Endothelial cell of umbilical vein (primary cell): Measurements from ENCODE around the gene KPTN. TPM values are rescaled to one million over a fixed set of nuclear protein-coding genes. Genes with fewer than 3 reads are reported as not detected.

Experiments used
- BruUV-seq: library from RNA; stranded (reverse); fragments of 400-500 nt; replicated peaks from 2 replicates; lab custom pipeline; 2021; lab: Mats Ljungman, UMichigan
- CTCF ChIA-PET: fragments of 300-600, 350-600 bp; sonication (Branson Sonifier 250); formaldehyde crosslinking; loops from one replicate; lab custom pipeline; 2021; ENCODE audit warnings: antibody characterized with exemption, inconsistent platforms; lab: Charles Lee
- POLR2A ChIA-PET: fragments of 300-600, 350-600 bp; sonication (Branson Sonifier 250); formaldehyde crosslinking; loops from one replicate; lab custom pipeline; 2021; ENCODE audit warnings: antibody characterized with exemption, inconsistent platforms; lab: Charles Lee
- DNase-seq: peaks from one replicate; pipeline ENCODE4 v3.0.0-alpha.2; 2011; ENCODE audit warnings: low read depth, low spot score
- FAIRE-seq: peaks from 2 replicates; lab custom pipeline; 2011; peaks lifted over from hg19 to GRCh38; lab: Jason Lieb, UNC
- H2AFZ ChIP-seq: 2 replicates; pipeline ENCODE4 v1.6.0; 2012; ENCODE audit warnings: low read depth, low read length, control low read depth, inconsistent platforms
- H3K27ac ChIP-seq: 2 replicates; pipeline ENCODE4 v1.5.1; 2011; ENCODE audit warnings: low read depth, mild to moderate bottlenecking, control low read depth, low read length, moderate library complexity; ENCODE audit not compliant: insufficient read depth
- H3K27me3 ChIP-seq, 2 experiments: 2 replicates each; pipeline versions ENCODE4 v1.6.0 to v1.6.1; 2011; ENCODE audit warnings: low read length in 2 of 2, mixed read lengths in 1 of 2; ENCODE audit not compliant: control insufficient read depth in 2 of 2, insufficient read depth in 2 of 2
- H3K36me3 ChIP-seq, 2 experiments: 2 replicates in 1 of 2; 3 replicates in 1 of 2; pipeline ENCODE4 v1.5.1; 2011; ENCODE audit warnings: low read length in 2 of 2, mild to moderate bottlenecking in 1 of 2, moderate library complexity in 1 of 2; ENCODE audit not compliant: control insufficient read depth in 2 of 2, insufficient read depth in 2 of 2; ENCODE audit errors: extremely low read depth in 1 of 2
- H3K4me1 ChIP-seq: 3 replicates; pipeline ENCODE4 v1.5.1; 2011; ENCODE audit warnings: mild to moderate bottlenecking, low read length; ENCODE audit not compliant: control insufficient read depth, insufficient read depth; ENCODE audit errors: extremely low read depth
- H3K4me2 ChIP-seq: 2 replicates; pipeline ENCODE4 v1.6.1; 2011; ENCODE audit warnings: low read length, control low read depth, mixed read lengths; ENCODE audit not compliant: insufficient read depth
- H3K4me3 ChIP-seq, 3 experiments: fragments of 200-600 bp in 1 of 3; sonication (generic), shearing (Covaris generic) in 1 of 3; replicated peaks in 1 of 3; 2 replicates each; pipeline ENCODE4 v1.5.1; 2011 to 2016; ENCODE audit warnings: control low read depth in 3 of 3, low read length in 3 of 3, mild to moderate bottlenecking in 2 of 3, inconsistent platforms in 1 of 3, low read depth in 1 of 3, moderate library complexity in 1 of 3; ENCODE audit not compliant: insufficient read depth in 1 of 3
- H3K79me2 ChIP-seq: 2 replicates; pipeline ENCODE4 v1.6.0; 2012; ENCODE audit warnings: low read length, inconsistent platforms; ENCODE audit not compliant: control insufficient read depth, insufficient read depth
- H3K9ac ChIP-seq: replicated peaks from 2 replicates; pipeline ENCODE3; 2011; ENCODE audit warnings: low read length, control low read depth; ENCODE audit not compliant: insufficient read depth; ENCODE audit errors: extremely low read depth
- H3K9me1 ChIP-seq: replicated peaks from 3 replicates; pipeline ENCODE4 v1.6.0; 2011; ENCODE audit warnings: mild to moderate bottlenecking, low read length; ENCODE audit not compliant: control insufficient read depth, insufficient read depth; ENCODE audit errors: extremely low read depth
- H3K9me3 ChIP-seq: replicated peaks from 2 replicates; pipeline ENCODE4 v1.5.1; 2012; ENCODE audit warnings: low read length, inconsistent platforms; ENCODE audit not compliant: control insufficient read depth, insufficient read depth
- H4K20me1 ChIP-seq: replicated peaks from 2 replicates; pipeline ENCODE3; 2011; ENCODE audit warnings: mild to moderate bottlenecking, low read length; ENCODE audit not compliant: control insufficient read depth, insufficient read depth; ENCODE audit errors: extremely low read depth
- CTCF ChIP-seq, 2 donors: IDR thresholded peaks; 1 replicate in 1 of 2; 2 replicates in 1 of 2; pipeline ENCODE4 v1.5.1; 2011; ENCODE audit warnings: low read length in 2 of 2, mild to moderate bottlenecking in 2 of 2, moderate library complexity in 2 of 2, control low read depth in 1 of 2, inconsistent platforms in 1 of 2, low read depth in 1 of 2; ENCODE audit not compliant: insufficient read depth in 1 of 2; ENCODE audit errors: extremely low read depth in 1 of 2
- EZH2 ChIP-seq: IDR thresholded peaks from 2 replicates; pipeline ENCODE4 v1.6.1; 2012; ENCODE audit warnings: borderline replicate concordance, low read depth, mild to moderate bottlenecking, moderate library complexity, low read length, inconsistent platforms; ENCODE audit not compliant: severe bottlenecking
- FOS ChIP-seq: IDR thresholded peaks from 2 replicates; pipeline ENCODE4 v1.6.1; 2011; ENCODE audit warnings: mild to moderate bottlenecking, low read length, moderate library complexity, borderline replicate concordance; ENCODE audit not compliant: insufficient read depth
- GATA2 ChIP-seq: IDR thresholded peaks from 2 replicates; pipeline ENCODE4 v1.7.0; 2011; ENCODE audit warnings: low read depth, mild to moderate bottlenecking, moderate library complexity, mixed read lengths, low read length; ENCODE audit not compliant: insufficient read length, insufficient read depth
- JUN ChIP-seq: IDR thresholded peaks from 2 replicates; pipeline ENCODE4 v1.6.1; 2011; ENCODE audit warnings: borderline replicate concordance, low read depth; ENCODE audit not compliant: insufficient read length, insufficient read depth
- MAX ChIP-seq: IDR thresholded peaks from 2 replicates; pipeline ENCODE4 v1.6.1; 2011; ENCODE audit not compliant: insufficient read depth, insufficient read length
- MYC ChIP-seq: IDR thresholded peaks from one replicate; pipeline ENCODE4 v1.6.1; 2011; ENCODE audit warnings: mild to moderate bottlenecking, low read depth, low read length
- POLR2A ChIP-seq: IDR thresholded peaks from 2 replicates; pipeline ENCODE4 v1.6.1; 2012; ENCODE audit warnings: low read depth, mild to moderate bottlenecking, control low read depth, low read length
- POLR2AphosphoS5 ChIP-seq: IDR thresholded peaks from 2 replicates; pipeline ENCODE4 v1.6.1; 2012; ENCODE audit warnings: low read depth, mild to moderate bottlenecking, control low read depth, low read length, moderate library complexity; ENCODE audit not compliant: insufficient read depth
- dilution Hi-C: fragments of 300-500 bp; cut with MboI; formaldehyde crosslinking; loops from one replicate; pipeline ENCODE4 v1.15.0; 2019; ENCODE audit warnings: low sequenced_read_pairs; ENCODE audit not compliant: extremely low pct_ligation_motif_present
- intact Hi-C: fragments of 100-400 bp; cut with micrococcal nuclease; formaldehyde crosslinking; loops from one replicate; pipeline ENCODE4 v1.10.0; 2022
- polyA plus RNA-seq, 4 experiments: library from polyadenylated mRNA; depleted of rRNA in 3 of 4; stranded (reverse) in 3 of 4; unstranded in 1 of 4; fragments of >200 nt; gene quantifications; 2 replicates each; pipeline versions ENCODE4 v1.2.1 to v1.2.3, GENCODE V29; 2011 to 2012; ENCODE audit warnings: missing spikeins in 1 of 4
- total RNA-seq: library from RNA; stranded (reverse); gene quantifications from 2 replicates; pipeline ENCODE4 v1.2.3, GENCODE V29; 2021

The KPTN gene
- total and polyA plus RNA-seq, 2 donors (not counting 3 experiments of a cell fraction or from before 2014, with no cell fraction given) = 14.7 to 15.5 TPM

- CTCF ChIA-PET = interaction anchor here (1.1 kb wide), 1 partner anchor 231 kb away, joined by 6 read pairs; the partner anchor contains the start of gene EHD2
- intact Hi-C loops = loop anchor here (5.0 kb wide), 1 partner anchor 54 kb away; no protein-coding TSS in a partner anchor
- Histone ChIP-seq H3K79me2 (no peaks in the 10 kb centered on the region), H3K9me3 (no peaks in the 10 kb centered on the region), H3K4me3 (no peak overlapping the region), H4K20me1 (no peaks in the 10 kb centered on the region), H3K9ac (no peak overlapping the region), H3K4me1 (peaks cover 3% of the 10 kb centered on the region), H3K9me1 (no peaks in the 10 kb centered on the region), H3K27ac (no peak overlapping the region), H3K27me3 (no peaks in the 10 kb centered on the region), H3K36me3 (peaks cover 0 to 3% of the 10 kb centered on the region in 2 experiments), H3K4me2 (no peak overlapping the region), H2AFZ (no peak overlapping the region)
- no peak for DNase-seq
- BruUV-seq = no TSS peak
- TF ChIP-seq FOS (no peak), MAX (no peak), EZH2 (no peak), POLR2A (no peak), POLR2AphosphoS5 (no peak), MYC (no peak), JUN (no peak), CTCF (IDR thresholded peaks at IDR 0.05; ENCODE audit: extremely low read depth in 1 of 2, insufficient read depth in 1 of 2, low read depth in 1 of 2, low read length in 2 of 2) (no peak), GATA2 (no peak)
- FAIRE-seq = no peak
- POLR2A ChIA-PET = no interaction called here
- dilution Hi-C loops = no loop called here
These were observed 2.5 kb downstream of the KPTN start for GRCh38 chr19:47481460-47482052.
